Gastrocnemius medialis (tissue), 4 donors: Measurements from ENCODE around the gene NRCAM.

ENCODE experiments used
- POLR2A ChIP-seq, 2 donors: fragments of 450-650 bp; IDR thresholded peaks; one replicate each; pipeline ENCODE4 v1.6.1; 2017; ENCODE audit warnings: antibody characterized with exemption in 2 of 2, mild to moderate bottlenecking in 2 of 2, moderate library complexity in 2 of 2
- TF ChIP-seq, protein P1 (sequence below), 5 experiments: fragments of 450-650 bp in 3 of 5; fragments of 200-600 bp in 2 of 5; sonication (generic) in 2 of 5; IDR thresholded peaks in 4 of 5; conservative IDR thresholded peaks in 1 of 5; 1 replicate in 4 of 5; 2 replicates in 1 of 5; pipeline ENCODE4 v1.5.1; 2016 to 2019; ENCODE audit warnings: antibody characterized with exemption in 5 of 5, mild to moderate bottlenecking in 3 of 5, moderate library complexity in 3 of 5

DNA sequence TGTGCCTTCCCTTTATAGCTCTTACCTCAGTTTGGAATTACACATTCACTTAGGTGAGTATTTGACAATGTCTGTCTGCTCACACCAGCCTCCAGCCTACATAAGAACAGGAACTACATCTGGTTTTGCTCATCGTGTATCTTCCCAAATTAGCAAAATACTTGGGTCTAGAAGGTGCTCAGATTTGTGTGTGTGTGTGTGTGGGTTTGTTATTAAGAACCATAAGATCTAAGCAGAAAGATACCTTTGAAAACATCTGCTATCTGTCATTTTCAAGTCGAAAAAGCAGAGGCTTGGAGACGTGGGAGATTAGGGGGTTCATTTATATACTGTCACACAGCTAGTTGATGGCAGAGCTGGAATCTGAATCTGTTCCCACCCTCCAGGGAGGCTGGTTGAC, 311.3 kb downstream of the NRCAM start:
- no peak for TF ChIP-seq POLR2A (IDR thresholded peaks at IDR 0.05)
- TF ChIP-seq, protein P1, sequence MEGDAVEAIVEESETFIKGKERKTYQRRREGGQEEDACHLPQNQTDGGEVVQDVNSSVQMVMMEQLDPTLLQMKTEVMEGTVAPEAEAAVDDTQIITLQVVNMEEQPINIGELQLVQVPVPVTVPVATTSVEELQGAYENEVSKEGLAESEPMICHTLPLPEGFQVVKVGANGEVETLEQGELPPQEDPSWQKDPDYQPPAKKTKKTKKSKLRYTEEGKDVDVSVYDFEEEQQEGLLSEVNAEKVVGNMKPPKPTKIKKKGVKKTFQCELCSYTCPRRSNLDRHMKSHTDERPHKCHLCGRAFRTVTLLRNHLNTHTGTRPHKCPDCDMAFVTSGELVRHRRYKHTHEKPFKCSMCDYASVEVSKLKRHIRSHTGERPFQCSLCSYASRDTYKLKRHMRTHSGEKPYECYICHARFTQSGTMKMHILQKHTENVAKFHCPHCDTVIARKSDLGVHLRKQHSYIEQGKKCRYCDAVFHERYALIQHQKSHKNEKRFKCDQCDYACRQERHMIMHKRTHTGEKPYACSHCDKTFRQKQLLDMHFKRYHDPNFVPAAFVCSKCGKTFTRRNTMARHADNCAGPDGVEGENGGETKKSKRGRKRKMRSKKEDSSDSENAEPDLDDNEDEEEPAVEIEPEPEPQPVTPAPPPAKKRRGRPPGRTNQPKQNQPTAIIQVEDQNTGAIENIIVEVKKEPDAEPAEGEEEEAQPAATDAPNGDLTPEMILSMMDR (IDR thresholded peaks at IDR 0.05 in 4 of 5, conservative IDR thresholded peaks at IDR 0.05 in 1 of 5), result no peak
